H9 (cell line): ENCODE measurements around the gene FAU. TPM values are rescaled to one million over a fixed set of nuclear protein-coding genes. Genes with fewer than 3 reads are reported as not detected.

Experiments
- DNase-seq: peaks from one replicate; pipeline ENCODE4 v3.0.0-alpha.2; 2017
- H2AFZ ChIP-seq: one replicate; pipeline ENCODE4 v1.6.1; 2013; ENCODE audit warnings: mild to moderate bottlenecking, low read length, control low read depth, moderate library complexity
- H2AK5ac ChIP-seq: 2 replicates; pipeline ENCODE4 v1.6.1; 2013; ENCODE audit warnings: low read length, control low read depth, mixed read lengths; ENCODE audit not compliant: insufficient read length
- H2BK120ac ChIP-seq: one replicate; pipeline ENCODE4 v1.6.1; 2013; ENCODE audit warnings: low read depth, mild to moderate bottlenecking, low read length, control low read depth, inconsistent platforms; ENCODE audit not compliant: poor library complexity, severe bottlenecking
- H2BK12ac ChIP-seq: 2 replicates; pipeline ENCODE4 v1.6.1; 2013; ENCODE audit warnings: low read length, control low read depth, mixed read lengths, low read depth; ENCODE audit not compliant: insufficient read length
- H2BK15ac ChIP-seq: 2 replicates; pipeline ENCODE4 v1.6.1; 2013; ENCODE audit warnings: low read depth, low read length, control low read depth
- H2BK20ac ChIP-seq: one replicate; pipeline ENCODE4 v1.6.1; 2013; ENCODE audit warnings: low read depth, mild to moderate bottlenecking, low read length, control low read depth, inconsistent platforms; ENCODE audit not compliant: poor library complexity, severe bottlenecking
- H2BK5ac ChIP-seq: 2 replicates; pipeline ENCODE4 v1.6.1; 2013; ENCODE audit warnings: low read length, control low read depth, mixed read lengths; ENCODE audit not compliant: insufficient read length
- H3K14ac ChIP-seq: 2 replicates; pipeline ENCODE4 v1.6.1; 2013; ENCODE audit warnings: low read length, control low read depth; ENCODE audit not compliant: insufficient read depth
- H3K18ac ChIP-seq: 2 replicates; pipeline ENCODE4 v1.6.1; 2013; ENCODE audit warnings: low read depth, mild to moderate bottlenecking, mixed read lengths, low read length, control low read depth; ENCODE audit not compliant: insufficient read length
- H3K23ac ChIP-seq: 2 replicates; pipeline ENCODE4 v1.6.1; 2013; ENCODE audit warnings: low read length, control low read depth, mixed read lengths, low read depth; ENCODE audit not compliant: insufficient read length
- H3K23me2 ChIP-seq: 2 replicates; pipeline ENCODE4 v1.6.1; 2013; ENCODE audit warnings: low read depth, mild to moderate bottlenecking, mixed read lengths, low read length, control low read depth; ENCODE audit not compliant: insufficient read length, poor library complexity, severe bottlenecking
- H3K27ac ChIP-seq: 2 replicates; pipeline ENCODE4 v1.5.1; 2013; ENCODE audit warnings: low read length, control low read depth, mixed read lengths, low read depth; ENCODE audit not compliant: insufficient read length
- H3K27me3 ChIP-seq: 2 replicates; pipeline ENCODE4 v1.6.1; 2013; ENCODE audit warnings: low read length, control low read depth, inconsistent platforms; ENCODE audit not compliant: insufficient read depth
- H3K4ac ChIP-seq: 2 replicates; pipeline ENCODE4 v1.6.1; 2013; ENCODE audit warnings: low read depth, mild to moderate bottlenecking, control low read depth, inconsistent platforms, low read length, moderate library complexity
- H3K4me1 ChIP-seq: 2 replicates; pipeline ENCODE4 v1.6.1; 2013; ENCODE audit warnings: low read length, control low read depth, inconsistent platforms; ENCODE audit not compliant: insufficient read depth
- H3K4me2 ChIP-seq: 2 replicates; pipeline ENCODE4 v1.6.1; 2013; ENCODE audit warnings: low read length, control low read depth, mixed read lengths; ENCODE audit not compliant: insufficient read length, insufficient read depth
- H3K56ac ChIP-seq: 2 replicates; pipeline ENCODE4 v1.6.1; 2013; ENCODE audit warnings: low read depth, mild to moderate bottlenecking, mixed read lengths, low read length, control low read depth; ENCODE audit not compliant: insufficient read length
- H3K79me1 ChIP-seq: 2 replicates; pipeline ENCODE4 v1.6.1; 2013; ENCODE audit warnings: low read depth, mild to moderate bottlenecking, moderate library complexity, low read length, control low read depth, inconsistent platforms; ENCODE audit not compliant: insufficient read depth, poor library complexity, severe bottlenecking
- H3K79me2 ChIP-seq: 2 replicates; pipeline ENCODE4 v1.6.1; 2013; ENCODE audit warnings: low read length, control low read depth, inconsistent platforms; ENCODE audit not compliant: insufficient read depth
- H3K9ac ChIP-seq: 2 replicates; pipeline ENCODE4 v1.6.1; 2013; ENCODE audit warnings: low read length, control low read depth, mixed read lengths; ENCODE audit not compliant: insufficient read length; ENCODE audit errors: extremely low read depth
- H3K9me3 ChIP-seq: one replicate; pipeline ENCODE4 v1.6.1; 2013; ENCODE audit warnings: low read depth, low read length, inconsistent platforms; ENCODE audit not compliant: control insufficient read depth
- H3T11ph ChIP-seq: one replicate; pipeline ENCODE4 v1.6.1; 2013; ENCODE audit warnings: mild to moderate bottlenecking, low read length, control low read depth, inconsistent platforms
- H4K20me1 ChIP-seq: one replicate; pipeline ENCODE4 v1.6.1; 2013; ENCODE audit not compliant: control insufficient read depth, insufficient read length, insufficient read depth
- H4K5ac ChIP-seq: 2 replicates; pipeline ENCODE4 v1.6.1; 2013; ENCODE audit warnings: low read depth, mild to moderate bottlenecking, mixed read lengths, low read length, control low read depth; ENCODE audit not compliant: insufficient read length
- H4K8ac ChIP-seq: replicated peaks from 2 replicates; pipeline ENCODE4 v1.6.1; 2013; ENCODE audit warnings: low read length, control low read depth, mixed read lengths, low read depth; ENCODE audit not compliant: insufficient read length
- H4K91ac ChIP-seq: 2 replicates; pipeline ENCODE4 v1.6.1; 2013; ENCODE audit warnings: low read depth, mild to moderate bottlenecking, moderate library complexity, mixed read lengths, low read length, control low read depth; ENCODE audit not compliant: insufficient read length
- H3K27ac Mint-ChIP-seq, 3 experiments: 2 replicates in 2 of 3; 3 replicates in 1 of 3; pipeline ENCODE4 v1.8.0; 2020 to 2021; ENCODE audit warnings: mixed read lengths in 3 of 3, mild to moderate bottlenecking in 1 of 3, moderate library complexity in 1 of 3
- H3K27me3 Mint-ChIP-seq: 2 replicates; pipeline ENCODE4 v1.8.0; 2021; ENCODE audit warnings: low read depth, mild to moderate bottlenecking, moderate library complexity, mixed read lengths
- H3K36me3 Mint-ChIP-seq, 3 experiments: 2 replicates in 2 of 3; 3 replicates in 1 of 3; pipeline ENCODE4 v1.8.0; 2020 to 2021; ENCODE audit warnings: low read depth in 3 of 3, mixed read lengths in 3 of 3; ENCODE audit not compliant: insufficient read depth in 1 of 3
- H3K4me1 Mint-ChIP-seq, 2 experiments: 2 replicates each; pipeline ENCODE4 v1.8.0; 2020; ENCODE audit warnings: mixed read lengths in 2 of 2
- H3K4me3 Mint-ChIP-seq, 2 experiments: 2 replicates in 1 of 2; 3 replicates in 1 of 2; pipeline ENCODE4 v1.8.0; 2020 to 2021; ENCODE audit warnings: mild to moderate bottlenecking in 2 of 2, mixed read lengths in 2 of 2, moderate library complexity in 1 of 2
- H3K9me3 Mint-ChIP-seq, 2 experiments: 2 replicates in 1 of 2; 3 replicates in 1 of 2; pipeline ENCODE4 v1.8.0; 2020; ENCODE audit warnings: mild to moderate bottlenecking in 2 of 2, mixed read lengths in 2 of 2, moderate library complexity in 1 of 2
- CTCF ChIP-seq: fragments of 200-600 bp; sonication (generic); conservative IDR thresholded peaks from 3 replicates; pipeline ENCODE4 v1.8.0; 2021; ENCODE audit warnings: antibody characterized with exemption, mild to moderate bottlenecking
- WGBS: extraction: QIAGEN DNeasy Blood & Tissue Kit; methylation state at CpG from one replicate; pipeline ENCODE4 v1.1.7; 2013; ENCODE audit warnings: missing lambda C conversion rate, low lambda C conversion rate, mixed read lengths; ENCODE audit not compliant: insufficient read length; ENCODE audit errors: extremely low coverage; 5-methylcytosine and 5-hydroxymethylcytosine counted together
- total RNA-seq: library from RNA; stranded (reverse); gene quantifications from 2 replicates; pipeline ENCODE4 v1.2.1, GENCODE V29; 2021

Gene FAU
- total RNA-seq, 1 experiment from 2014 or later: 898 TPM

- H3K4me1 ChIP-seq: no peaks in the 10 kb centered on the region
- no peak overlapping the region for H2BK120ac ChIP-seq
- H3K36me3 Mint-ChIP-seq: peaks cover 0 to 12% (median 5%) of the 10 kb centered on the region in 3 experiments; a peak in 5 of 7 replicates
- no peak overlapping the region for H2BK20ac ChIP-seq
- H3K14ac ChIP-seq: no peak overlapping the region
- no peak overlapping the region for H3K56ac ChIP-seq
- no peaks in the 10 kb centered on the region for H3K79me1 ChIP-seq
- no peak overlapping the region for H3K23ac ChIP-seq
- H4K20me1 ChIP-seq: no peaks in the 10 kb centered on the region
- H3K23me2 ChIP-seq: peaks cover 4% of the 10 kb centered on the region
- no peaks in the 10 kb centered on the region for H3K9me3 ChIP-seq
- no peak overlapping the region for H2BK15ac ChIP-seq
- no peaks in the 10 kb centered on the region for H3K27me3 Mint-ChIP-seq
- H3K4me3 Mint-ChIP-seq: no peak overlapping the region
- H3K27ac ChIP-seq: no peak overlapping the region
- H3K9me3 Mint-ChIP-seq: no peaks in the 10 kb centered on the region
- no peak overlapping the region for H2BK12ac ChIP-seq
- H3K18ac ChIP-seq: no peak overlapping the region
- no peaks in the 10 kb centered on the region for H3K79me2 ChIP-seq
- H4K8ac ChIP-seq: no peak overlapping the region
- H4K5ac ChIP-seq: no peak overlapping the region
- peaks cover 7 to 11% of the 10 kb centered on the region in 2 experiments for H3K4me1 Mint-ChIP-seq
- no peak overlapping the region for H3K27ac Mint-ChIP-seq
- no peak overlapping the region for H2BK5ac ChIP-seq
- no peak overlapping the region for H2AFZ ChIP-seq
- H3K9ac ChIP-seq: no peak overlapping the region
- DNase-seq: no peak
- H2AK5ac ChIP-seq: no peak overlapping the region
- no peaks in the 10 kb centered on the region for H3K27me3 ChIP-seq
- WGBS: no CpG with 5 or more reads among the region's 15 CpGs
- no peak overlapping the region for H4K91ac ChIP-seq
- no peak overlapping the region for H3K4ac ChIP-seq
- H3K4me2 ChIP-seq: no peak overlapping the region
- H3T11ph ChIP-seq: no peak overlapping the region
- no peak for TF ChIP-seq CTCF
Measured at GRCh38 chr11:65107078-65107477, 14.9 kb downstream of the FAU start.
